Astrocyte (in vitro differentiated cells and primary cell): ENCODE measurements around the gene ADGRD2. TPM values are rescaled to one million over a fixed set of nuclear protein-coding genes. Genes with fewer than 3 reads are reported as not detected.

Experiments
- DNase-seq: peaks from one replicate; pipeline ENCODE4 v3.0.0-alpha.2; 2010; ENCODE audit warnings: low read depth
- FAIRE-seq: peaks from 2 replicates; lab custom pipeline; 2011; peaks lifted over from hg19 to GRCh38; lab: Jason Lieb, UNC
- H2AFZ ChIP-seq: 2 replicates; pipeline ENCODE4 v1.6.0; 2012; ENCODE audit warnings: low read depth, low read length, inconsistent platforms
- H3K27ac ChIP-seq: 2 replicates; pipeline ENCODE4 v1.5.1; 2011; ENCODE audit warnings: low read depth, low read length, inconsistent platforms
- H3K27me3 ChIP-seq: 2 replicates; pipeline ENCODE4 v1.6.0; 2011; ENCODE audit warnings: low read length, inconsistent platforms; ENCODE audit not compliant: insufficient read depth
- H3K36me3 ChIP-seq: 2 replicates; pipeline ENCODE4 v1.5.1; 2011; ENCODE audit warnings: low read length, inconsistent platforms; ENCODE audit not compliant: insufficient read depth
- H3K4me1 ChIP-seq: 2 replicates; pipeline ENCODE4 v1.5.1; 2011; ENCODE audit warnings: low read length, inconsistent platforms; ENCODE audit not compliant: insufficient read depth
- H3K4me2 ChIP-seq: 2 replicates; pipeline ENCODE4 v1.6.0; 2012; ENCODE audit warnings: low read length, inconsistent platforms
- H3K4me3 ChIP-seq: 2 replicates; pipeline ENCODE4 v1.5.1; 2011; ENCODE audit warnings: low read depth, mild to moderate bottlenecking, low read length, inconsistent platforms; ENCODE audit not compliant: insufficient read depth
- H3K79me2 ChIP-seq: 2 replicates; pipeline ENCODE4 v1.6.0; 2012; ENCODE audit warnings: mild to moderate bottlenecking, low read length, inconsistent platforms; ENCODE audit not compliant: insufficient read depth
- H3K9ac ChIP-seq: 2 replicates; pipeline ENCODE4 v1.6.0; 2012; ENCODE audit warnings: mild to moderate bottlenecking, low read length, inconsistent platforms
- H3K9me3 ChIP-seq: 2 replicates; pipeline ENCODE4 v1.5.1; 2012; ENCODE audit warnings: low read depth, mild to moderate bottlenecking, low read length, inconsistent platforms; ENCODE audit not compliant: insufficient read depth
- H4K20me1 ChIP-seq: 2 replicates; pipeline ENCODE4 v1.6.0; 2012; ENCODE audit warnings: low read length, inconsistent platforms; ENCODE audit not compliant: insufficient read depth
- H3K27ac Mint-ChIP-seq: one replicate; pipeline ENCODE4 v1.8.0; 2021; ENCODE audit warnings: mild to moderate bottlenecking, mixed read lengths; ENCODE audit not compliant: unreplicated experiment
- H3K27me3 Mint-ChIP-seq: one replicate; pipeline ENCODE4 v1.8.0; 2021; ENCODE audit warnings: low read depth, mixed read lengths; ENCODE audit not compliant: unreplicated experiment
- H3K36me3 Mint-ChIP-seq: one replicate; pipeline ENCODE4 v1.8.0; 2021; ENCODE audit warnings: low read depth, mixed read lengths; ENCODE audit not compliant: unreplicated experiment
- H3K4me1 Mint-ChIP-seq: one replicate; pipeline ENCODE4 v1.8.0; 2021; ENCODE audit warnings: low read depth, mixed read lengths; ENCODE audit not compliant: unreplicated experiment
- H3K4me3 Mint-ChIP-seq: one replicate; pipeline ENCODE4 v1.8.0; 2021; ENCODE audit warnings: mild to moderate bottlenecking, moderate library complexity, mixed read lengths; ENCODE audit not compliant: unreplicated experiment
- H3K9me3 Mint-ChIP-seq: one replicate; pipeline ENCODE4 v1.8.0; 2021; ENCODE audit warnings: mild to moderate bottlenecking, mixed read lengths; ENCODE audit not compliant: unreplicated experiment
- CTCF ChIP-seq: IDR thresholded peaks from 2 replicates; pipeline ENCODE4 v1.5.1; 2011; ENCODE audit warnings: low read depth, mild to moderate bottlenecking, inconsistent platforms, low read length, moderate library complexity; ENCODE audit not compliant: insufficient read depth
- EZH2 ChIP-seq: IDR thresholded peaks from 2 replicates; pipeline ENCODE4 v1.6.1; 2012; ENCODE audit warnings: mild to moderate bottlenecking, low read length, inconsistent platforms; ENCODE audit not compliant: insufficient read depth
- total RNA-seq: library from RNA; stranded (reverse); gene quantifications from 2 replicates; pipeline ENCODE4 v1.2.1, GENCODE V29; 2021

ADGRD2 gene
- total RNA-seq, 1 donor from 2014 or later, result not detected

DNA sequence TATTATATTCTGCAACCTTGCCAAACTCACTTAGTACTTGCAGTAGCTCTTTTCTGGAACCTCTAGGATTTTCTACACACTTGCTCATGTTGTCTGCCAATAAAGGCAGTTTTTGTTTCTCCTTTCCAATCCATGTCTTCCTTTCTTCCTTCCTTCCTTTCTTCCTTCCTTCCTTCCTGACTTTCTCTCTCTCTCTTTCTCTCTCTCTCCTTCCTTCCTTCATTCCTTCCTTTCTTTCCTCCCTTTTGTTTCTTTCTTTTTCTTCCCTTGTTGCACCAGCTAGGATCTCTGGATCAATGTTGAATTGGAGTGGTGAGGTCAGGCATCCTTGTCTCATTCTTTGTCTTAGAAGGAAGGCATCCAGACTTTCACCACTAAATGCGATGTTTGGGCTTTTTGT lies 12.5 kb downstream of the ADGRD2 start:
- no peak for FAIRE-seq

DNA sequence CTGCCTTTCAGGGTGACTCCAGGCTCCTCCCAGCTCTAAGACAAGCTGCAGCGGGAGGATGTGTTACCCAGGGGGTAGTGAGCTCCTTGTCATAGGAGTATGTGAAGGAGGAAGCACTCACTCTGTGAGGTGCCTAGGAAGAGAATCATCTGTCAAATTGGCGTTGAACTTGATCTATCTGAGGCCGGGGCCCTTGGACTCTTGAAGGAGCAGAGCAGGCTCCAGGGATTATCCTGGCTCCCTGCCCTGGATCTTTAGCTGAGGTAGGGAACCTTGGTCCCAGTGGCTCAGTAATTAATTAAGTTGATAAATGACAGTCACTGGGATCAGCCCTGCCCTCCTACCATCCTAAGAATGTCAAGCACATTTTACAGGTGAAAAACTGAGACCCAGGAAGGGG lies 15.5 kb downstream of the ADGRD2 start:
- H3K4me1 Mint-ChIP-seq, result no peaks in the 10 kb centered on the region
- H3K4me1 ChIP-seq, result no peaks in the 10 kb centered on the region
- peaks cover 7% of the 10 kb centered on the region for H3K27me3 ChIP-seq
- H3K4me3 ChIP-seq, result no peak overlapping the region
- H3K9me3 ChIP-seq, result no peaks in the 10 kb centered on the region
- no peaks in the 10 kb centered on the region for H3K79me2 ChIP-seq
- TF ChIP-seq EZH2, result no peak
- TF ChIP-seq CTCF, result no peak
- no peak overlapping the region for H3K4me2 ChIP-seq
- no peak overlapping the region for H3K27ac ChIP-seq
- no peak overlapping the region for H3K4me3 Mint-ChIP-seq
- no peak overlapping the region for H3K9ac ChIP-seq
- no peak overlapping the region for H3K27ac Mint-ChIP-seq
- no peaks in the 10 kb centered on the region for H3K36me3 ChIP-seq
- H2AFZ ChIP-seq, result no peak overlapping the region
- peaks cover 36% of the 10 kb centered on the region for H3K27me3 Mint-ChIP-seq
- no peaks in the 10 kb centered on the region for H3K36me3 Mint-ChIP-seq
- DNase-seq (no peak), FAIRE-seq (no peak)
- H4K20me1 ChIP-seq, result no peaks in the 10 kb centered on the region
- H3K9me3 Mint-ChIP-seq, result peaks cover 3% of the 10 kb centered on the region

More for the DNA sequence above, 12.5 kb downstream of the ADGRD2 start:
- no peak overlapping the region for H3K9ac ChIP-seq
- DNase-seq, result no peak
- TF ChIP-seq CTCF (no peak), EZH2 (no peak)
- H3K79me2 ChIP-seq, result no peaks in the 10 kb centered on the region
- Mint-ChIP-seq H3K27me3 (peaks cover 31% of the 10 kb centered on the region), H3K9me3 (peaks cover 3% of the 10 kb centered on the region), H3K4me1 (no peaks in the 10 kb centered on the region), H3K27ac (no peak overlapping the region), H3K36me3 (no peaks in the 10 kb centered on the region), H3K4me3 (no peak overlapping the region)
- no peak overlapping the region for H3K4me2 ChIP-seq
- no peak overlapping the region for H2AFZ ChIP-seq
- H3K27me3 ChIP-seq, result peaks cover 7% of the 10 kb centered on the region
- H3K4me1 ChIP-seq, result no peaks in the 10 kb centered on the region
- no peaks in the 10 kb centered on the region for H3K36me3 ChIP-seq
- no peaks in the 10 kb centered on the region for H3K9me3 ChIP-seq
- H3K27ac ChIP-seq, result no peak overlapping the region
- H4K20me1 ChIP-seq, result no peaks in the 10 kb centered on the region
- H3K4me3 ChIP-seq, result no peak overlapping the region

DNA sequence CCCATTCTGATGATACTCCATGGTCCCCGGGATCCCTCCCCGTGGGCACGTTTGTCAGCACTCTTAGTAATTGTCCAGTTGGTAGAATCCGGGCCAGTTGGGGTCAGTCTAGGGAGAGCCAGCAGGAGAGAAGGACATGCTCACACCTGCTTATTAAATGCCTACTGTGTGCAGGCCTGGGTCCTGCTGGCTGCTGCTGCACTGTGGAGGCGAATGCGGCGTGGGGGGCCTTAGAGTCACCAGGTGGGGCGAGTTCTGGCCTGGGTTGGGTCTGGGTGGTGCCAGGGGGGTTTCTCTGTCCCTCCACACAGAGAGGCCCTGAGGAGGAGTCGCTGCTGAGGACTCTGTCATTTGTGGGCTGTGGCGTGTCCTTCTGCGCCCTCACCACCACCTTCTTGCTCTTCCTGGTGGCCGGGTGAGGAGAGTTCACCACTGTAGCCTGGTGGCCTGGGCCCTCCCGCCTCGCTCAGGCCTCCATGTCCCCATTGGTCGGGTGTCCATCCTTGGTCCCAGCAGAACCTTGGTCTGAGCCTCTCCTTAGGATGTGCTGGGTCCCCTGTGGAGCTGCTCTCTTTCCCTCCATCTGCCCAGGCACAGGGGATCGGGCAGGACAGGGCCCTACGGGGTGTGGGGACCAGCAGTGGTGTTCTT lies 17.3 kb downstream of the ADGRD2 start:
- Mint-ChIP-seq H3K36me3 (no peaks in the 10 kb centered on the region), H3K4me3 (no peak overlapping the region), H3K27ac (no peak overlapping the region), H3K9me3 (peaks cover 3% of the 10 kb centered on the region), H3K4me1 (no peaks in the 10 kb centered on the region), H3K27me3 (peaks cover 39% of the 10 kb centered on the region)
- Histone ChIP-seq H2AFZ (no peak overlapping the region), H3K4me2 (no peak overlapping the region), H3K36me3 (no peaks in the 10 kb centered on the region), H3K9me3 (no peaks in the 10 kb centered on the region), H3K9ac (no peak overlapping the region), H3K27me3 (peaks cover 7% of the 10 kb centered on the region), H3K4me3 (no peak overlapping the region), H4K20me1 (no peaks in the 10 kb centered on the region), H3K4me1 (no peaks in the 10 kb centered on the region), H3K79me2 (no peaks in the 10 kb centered on the region), H3K27ac (no peak overlapping the region)
- no peak for DNase-seq
- FAIRE-seq, result no peak
- TF ChIP-seq CTCF (no peak), EZH2 (no peak)
